PC-3 (cell line): ENCODE results near the gene NTNG1. TPM values are rescaled to one million over a fixed set of nuclear protein-coding genes. Genes with fewer than 3 reads are reported as not detected.

Experiments used
- ATAC-seq: fragments of 200-7000 bp; cut with Tn5 transposase; 2 replicates; pipeline ENCODE4 v1.9.1; 2020; ENCODE audit warnings: mild to moderate bottlenecking, moderate library complexity
- BruUV-seq: library from RNA; stranded (reverse); fragments of 400-500 nt; replicated peaks from 2 replicates; lab custom pipeline; 2021; lab: Mats Ljungman, UMichigan
- CTCF ChIA-PET: fragments of 300-600 bp; sonication (Branson Sonifier 250); formaldehyde crosslinking; loops from one replicate; lab custom pipeline; 2022; ENCODE audit warnings: antibody characterized with exemption; lab: Charles Lee
- POLR2A ChIA-PET: fragments of 300-600 bp; sonication (Branson Sonifier 250); formaldehyde crosslinking; loops from one replicate; lab custom pipeline; 2022; ENCODE audit warnings: antibody characterized with exemption; ENCODE audit not compliant: unreplicated experiment; lab: Charles Lee
- DNase-seq: peaks from one replicate; pipeline ENCODE4 v3.0.0-alpha.2; 2015
- H2AFZ ChIP-seq: fragments of 300-600 bp; sonication (generic); 2 replicates; pipeline ENCODE4 v1.6.0; 2016; ENCODE audit warnings: antibody characterized with exemption, low read length
- H3F3A ChIP-seq: fragments of 300-600 bp; sonication (generic); one replicate; pipeline ENCODE4 v1.6.0; 2017; ENCODE audit warnings: antibody characterized with exemption, low read length, control low read depth, mild to moderate bottlenecking; ENCODE audit not compliant: unreplicated experiment
- H3K27ac ChIP-seq: fragments of 300-600 bp; sonication (generic); 2 replicates; pipeline ENCODE4 v1.5.1; 2016; ENCODE audit warnings: mild to moderate bottlenecking, low read length
- H3K27me3 ChIP-seq: fragments of 300-600 bp; sonication (generic); 2 replicates; pipeline ENCODE4 v1.6.1; 2016; ENCODE audit warnings: low read length, mixed read lengths
- H3K36me3 ChIP-seq: fragments of 300-600 bp; sonication (generic); 2 replicates; pipeline ENCODE4 v1.6.1; 2016; ENCODE audit warnings: low read depth, mixed run types, low read length, mixed read lengths
- H3K4me1 ChIP-seq: fragments of 300-600 bp; sonication (generic); 2 replicates; pipeline ENCODE4 v1.5.1; 2016; ENCODE audit warnings: low read length; ENCODE audit not compliant: insufficient read depth
- H3K4me2 ChIP-seq: fragments of 300-600 bp; sonication (generic); 2 replicates; pipeline ENCODE4 v1.6.0; 2016; ENCODE audit warnings: low read length
- H3K4me3 ChIP-seq: fragments of 300-600 bp; sonication (generic); 2 replicates; pipeline ENCODE4 v1.5.1; 2016; ENCODE audit warnings: mild to moderate bottlenecking, low read length, mixed read lengths
- H3K79me2 ChIP-seq: fragments of 300-600 bp; sonication (generic); 2 replicates; pipeline ENCODE4 v1.6.1; 2017; ENCODE audit warnings: low read length, mixed read lengths
- H3K9ac ChIP-seq: fragments of 300-600 bp; sonication (generic); 2 replicates; pipeline ENCODE4 v1.6.0; 2016; ENCODE audit warnings: mild to moderate bottlenecking, low read length
- H3K9me2 ChIP-seq: fragments of 300-600 bp; sonication (generic); replicated peaks from 2 replicates; pipeline ENCODE4 v1.6.1; 2016; ENCODE audit warnings: mixed run types, low read length, mixed read lengths
- H3K9me3 ChIP-seq: fragments of 300-600 bp; sonication (generic); 2 replicates; pipeline ENCODE4 v1.6.1; 2016; ENCODE audit warnings: low read length, mixed read lengths
- H4K20me1 ChIP-seq: fragments of 300-600 bp; sonication (generic); 2 replicates; pipeline ENCODE4 v1.6.1; 2016; ENCODE audit warnings: low read length, mixed read lengths
- CTCF ChIP-seq: fragments of 300-600 bp; sonication (generic); conservative IDR thresholded peaks from 2 replicates; pipeline ENCODE4 v1.5.1; 2017; ENCODE audit warnings: antibody characterized with exemption, low read depth, mild to moderate bottlenecking, low read length
- EZH2 ChIP-seq: fragments of 300-600 bp; sonication (generic); IDR thresholded peaks from one replicate; pipeline ENCODE4 v1.6.1; 2017; ENCODE audit warnings: antibody characterized with exemption, mild to moderate bottlenecking, low read length; ENCODE audit not compliant: unreplicated experiment
- EZH2phosphoT487 ChIP-seq: fragments of 300-600 bp; sonication (generic); IDR thresholded peaks from 2 replicates; pipeline ENCODE4 v1.6.1; 2018; ENCODE audit warnings: mild to moderate bottlenecking, antibody characterized with exemption, low read length, borderline replicate concordance
- intact Hi-C: fragments of 100-400 bp; cut with micrococcal nuclease; formaldehyde crosslinking; loops from 2 replicates; pipeline ENCODE4 v1.9.0; 2023
- total RNA-seq: library from RNA; depleted of rRNA; stranded (reverse); fragments of >200 nt; gene quantifications from 2 replicates; pipeline ENCODE4 v1.2.3, GENCODE V29; 2014

Gene NTNG1
- total RNA-seq, 1 experiment from 2014 or later: 6.7 TPM

- Histone ChIP-seq H3F3A (no peaks in the 10 kb centered on the region), H3K79me2 (no peaks in the 10 kb centered on the region), H3K4me1 (no peaks in the 10 kb centered on the region), H3K36me3 (no peaks in the 10 kb centered on the region), H3K27me3 (no peaks in the 10 kb centered on the region), H3K9me3 (no peaks in the 10 kb centered on the region), H2AFZ (no peak overlapping the region), H3K9ac (no peak overlapping the region), H3K9me2 (no peaks in the 10 kb centered on the region), H4K20me1 (no peaks in the 10 kb centered on the region), H3K4me2 (no peak overlapping the region), H3K4me3 (no peak overlapping the region), H3K27ac (no peak overlapping the region)
- ATAC-seq (no peak), DNase-seq (no peak)
- no peak for TF ChIP-seq CTCF
- TF ChIP-seq EZH2: no peak
- TF ChIP-seq EZH2phosphoT487: no peak
- BruUV-seq: no TSS peak
- ChIA-PET CTCF (no interaction called here), POLR2A (no interaction called here)
- intact Hi-C loops: no loop called here
Measured at GRCh38 chr1:107486349-107486748, 345.5 kb downstream of the NTNG1 start.

GRCh38 chr1:107487506-107487905 is 346.7 kb downstream of the NTNG1 start:
- POLR2A ChIA-PET: no interaction called here
- H3K9ac ChIP-seq: no peak overlapping the region
- DNase-seq (no peak), ATAC-seq (no peak)
- TF ChIP-seq CTCF (no peak), EZH2phosphoT487 (no peak), EZH2 (no peak)
- no peaks in the 10 kb centered on the region for H3K79me2 ChIP-seq
- H3K9me2 ChIP-seq: no peaks in the 10 kb centered on the region
- H3K4me3 ChIP-seq: no peak overlapping the region
- no TSS peak for BruUV-seq
- H3K36me3 ChIP-seq: no peaks in the 10 kb centered on the region
- no peaks in the 10 kb centered on the region for H3F3A ChIP-seq
- intact Hi-C loops: no loop called here
- no peak overlapping the region for H2AFZ ChIP-seq
- no peaks in the 10 kb centered on the region for H3K4me1 ChIP-seq
- no peaks in the 10 kb centered on the region for H4K20me1 ChIP-seq
- H3K9me3 ChIP-seq: no peaks in the 10 kb centered on the region
- CTCF ChIA-PET: no interaction called here
- no peak overlapping the region for H3K4me2 ChIP-seq
- H3K27me3 ChIP-seq: no peaks in the 10 kb centered on the region
- H3K27ac ChIP-seq: no peak overlapping the region

GRCh38 chr1:107491582-107491981 is 350.7 kb downstream of the NTNG1 start:
- H3K4me2 ChIP-seq: no peak overlapping the region
- TF ChIP-seq EZH2phosphoT487 (no peak), CTCF (no peak)
- H4K20me1 ChIP-seq: no peaks in the 10 kb centered on the region
- ChIA-PET CTCF (no interaction called here), POLR2A (no interaction called here)
- no peaks in the 10 kb centered on the region for H3K9me3 ChIP-seq
- no peak for DNase-seq
- no peak overlapping the region for H2AFZ ChIP-seq
- no peak overlapping the region for H3K9ac ChIP-seq
- ATAC-seq: no peak
- H3K36me3 ChIP-seq: no peaks in the 10 kb centered on the region
- no peaks in the 10 kb centered on the region for H3K4me1 ChIP-seq
- no peaks in the 10 kb centered on the region for H3K79me2 ChIP-seq
- no TSS peak for BruUV-seq
- intact Hi-C loops: no loop called here
- H3K27me3 ChIP-seq: no peaks in the 10 kb centered on the region
- H3K9me2 ChIP-seq: no peaks in the 10 kb centered on the region
- no peak overlapping the region for H3K4me3 ChIP-seq
- no peak overlapping the region for H3K27ac ChIP-seq
- H3F3A ChIP-seq: no peaks in the 10 kb centered on the region
